ENCODE results near the gene KAT7. TPM values are rescaled to one million over a fixed set of nuclear protein-coding genes. Genes with fewer than 3 reads are reported as not detected.

Gene KAT7
- total and polyA plus RNA-seq, 2 of the 8 experiments (the other 6 are each of a cell fraction or from before 2014, with no cell fraction given): 90.9 to 139 TPM

DNA sequence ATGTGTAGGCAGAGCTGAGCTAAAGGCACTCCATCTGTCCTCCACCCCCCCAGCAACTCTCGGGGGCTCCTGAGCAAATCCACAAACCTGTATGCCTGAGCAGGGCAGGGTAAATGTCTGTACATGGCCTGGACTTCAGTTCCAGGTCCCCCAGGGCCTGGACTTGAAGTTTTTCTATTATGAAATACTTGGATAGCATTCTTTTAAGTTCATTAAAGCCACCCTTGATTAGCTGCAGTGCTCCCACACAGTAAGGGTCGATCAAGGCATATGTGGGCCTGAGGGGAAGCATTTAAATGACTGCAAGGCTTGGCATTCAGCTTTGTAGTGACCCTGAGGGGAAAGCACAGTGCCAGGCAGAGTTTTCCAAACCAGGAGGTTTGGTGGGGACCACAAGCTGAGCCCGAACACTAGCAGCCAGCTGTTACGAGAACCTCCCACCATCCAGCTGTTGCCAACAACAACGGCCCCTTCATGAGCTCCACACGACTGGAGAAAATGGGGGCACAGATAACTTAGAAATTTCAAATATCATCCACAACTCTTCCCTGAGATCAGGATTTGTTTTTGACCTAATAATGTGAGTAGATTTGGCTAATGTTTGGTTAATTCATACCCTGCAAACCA lies 31.2 kb upstream of the KAT7 start:
- Histone ChIP-seq H3K4me2 (ENCODE audit: insufficient read depth in 1 of 2, low read depth in 2 of 2, low read length in 2 of 2) (no peak overlapping the region), H3K4ac (replicated peaks; ENCODE audit: insufficient read length, low read depth, low read length) (no peak overlapping the region), H3K36me3 (ENCODE audit: control insufficient read depth in 2 of 4, insufficient read depth in 4 of 4, low read length in 3 of 4) (0 out of 8 replicates have a peak, but pooled peaks cover 0 to 2% (median 0%) of the 10 kb centered on the region in 4 experiments), H2BK15ac (ENCODE audit: low read length) (no peak overlapping the region), H2BK12ac (ENCODE audit: low read depth, low read length) (no peak overlapping the region), H4K8ac (ENCODE audit: extremely low read depth, insufficient read depth, low read length) (no peak overlapping the region), H2AFZ (ENCODE audit: low read length) (no peak overlapping the region), H3K9ac (replicated peaks in 1 of 4; ENCODE audit: extremely low read depth in 1 of 4, low read depth in 3 of 4, low read length in 3 of 4) (no peak overlapping the region), H3K23ac (ENCODE audit: insufficient read length) (no peak overlapping the region), H3K56ac (replicated peaks; ENCODE audit: insufficient read length, low read depth, low read length) (no peak overlapping the region), H2BK120ac (replicated peaks; ENCODE audit: low read depth, low read length) (no peak overlapping the region), H2AK5ac (ENCODE audit: low read depth, low read length) (no peak overlapping the region), H3K27me3 (replicated peaks in 1 of 4; ENCODE audit: control insufficient read depth in 3 of 4, extremely low read depth in 1 of 4, insufficient read depth in 3 of 4, low read length in 3 of 4) (no peaks in the 10 kb centered on the region), H4K5ac (ENCODE audit: insufficient read length, low read depth, low read length) (no peak overlapping the region), H3K4me1 (replicated peaks in 1 of 4; ENCODE audit: control insufficient read depth in 3 of 4, insufficient read depth in 4 of 4, low read length in 3 of 4) (peaks cover 0 to 10% (median 0%) of the 10 kb centered on the region in 4 experiments; a peak in 5 of 7 replicates), H3K23me2 (ENCODE audit: low read depth, low read length) (no peaks in the 10 kb centered on the region), H4K20me1 (replicated peaks in 1 of 2; ENCODE audit: control insufficient read depth in 1 of 2, insufficient read depth in 2 of 2, low read length in 2 of 2) (peaks cover 0 to 11% of the 10 kb centered on the region in 2 experiments), H3K18ac (ENCODE audit: extremely low read depth, low read length) (no peak overlapping the region), H3K14ac (ENCODE audit: insufficient read length) (no peak overlapping the region), H3K79me1 (ENCODE audit: low read depth, low read length) (no peaks in the 10 kb centered on the region; the same call in none of the 2 replicates), H3K9me3 (ENCODE audit: insufficient read depth in 2 of 2, low read depth in 1 of 2, low read length in 1 of 2) (no peaks in the 10 kb centered on the region), H3K4me3 (ENCODE audit: extremely low read depth in 1 of 4, insufficient read depth in 2 of 4, low read depth in 3 of 4, low read length in 4 of 4) (no peak overlapping the region), H3K27ac (ENCODE audit: low read depth, low read length) (no peak overlapping the region), H2BK5ac (ENCODE audit: low read depth, low read length) (no peak overlapping the region), H4K91ac (replicated peaks; ENCODE audit: insufficient read length, low read length) (no peak overlapping the region), H3K79me2 (ENCODE audit: control insufficient read depth in 1 of 2, insufficient read depth in 2 of 2, low read length in 2 of 2) (peaks cover 18 to 84% of the 10 kb centered on the region in 2 experiments), H2BK20ac (ENCODE audit: low read length) (no peak overlapping the region)
- no peak for FAIRE-seq
- no peak for DNase-seq (ENCODE audit: low read depth in 1 of 2, low spot score in 2 of 2)
- ChIA-PET POLR2A (ENCODE audit: partially characterized antibody) (interaction anchor here (0.9 to 2.3 kb wide), 4 partner anchors 9 to 48 kb away, joined by 3 to 9 read pairs (median 4); no protein-coding TSS in a partner anchor), CTCF (ENCODE audit: partially characterized antibody) (interaction anchor here (0.9 to 1.5 kb wide), 4 partner anchors 15 to 59 kb away, joined by 3 to 8 read pairs (median 3); no protein-coding TSS in a partner anchor)
- TF ChIP-seq, protein P1, sequence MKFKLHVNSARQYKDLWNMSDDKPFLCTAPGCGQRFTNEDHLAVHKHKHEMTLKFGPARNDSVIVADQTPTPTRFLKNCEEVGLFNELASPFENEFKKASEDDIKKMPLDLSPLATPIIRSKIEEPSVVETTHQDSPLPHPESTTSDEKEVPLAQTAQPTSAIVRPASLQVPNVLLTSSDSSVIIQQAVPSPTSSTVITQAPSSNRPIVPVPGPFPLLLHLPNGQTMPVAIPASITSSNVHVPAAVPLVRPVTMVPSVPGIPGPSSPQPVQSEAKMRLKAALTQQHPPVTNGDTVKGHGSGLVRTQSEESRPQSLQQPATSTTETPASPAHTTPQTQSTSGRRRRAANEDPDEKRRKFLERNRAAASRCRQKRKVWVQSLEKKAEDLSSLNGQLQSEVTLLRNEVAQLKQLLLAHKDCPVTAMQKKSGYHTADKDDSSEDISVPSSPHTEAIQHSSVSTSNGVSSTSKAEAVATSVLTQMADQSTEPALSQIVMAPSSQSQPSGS (IDR thresholded peaks at IDR 0.05; ENCODE audit: low read length): no peak
- TF ChIP-seq YY1 (IDR thresholded peaks at IDR 0.05; ENCODE audit: low read depth, low read length): no peak
- TF ChIP-seq BRCA1 (IDR thresholded peaks at IDR 0.05; ENCODE audit: low read depth, low read length): no peak
- TF ChIP-seq EP300 (IDR thresholded peaks at IDR 0.05; ENCODE audit: borderline replicate concordance in 1 of 2, low read depth in 2 of 2, low read length in 2 of 2): no peak
- no peak for TF ChIP-seq GTF2F1 (IDR thresholded peaks at IDR 0.05; ENCODE audit: borderline replicate concordance, low read depth, low read length)
- no peak for TF ChIP-seq PHF8 (conservative IDR thresholded peaks at IDR 0.05; ENCODE audit: low read depth, low read length)
- no peak for TF ChIP-seq CEBPB (IDR thresholded peaks at IDR 0.05; ENCODE audit: low read depth, low read length)
- TF ChIP-seq JUND (IDR thresholded peaks at IDR 0.05; ENCODE audit: low read length): no peak
- no peak for TF ChIP-seq EZH2 (IDR thresholded peaks at IDR 0.05; ENCODE audit: low read depth, low read length, severe bottlenecking)
- TF ChIP-seq CTBP2 (IDR thresholded peaks at IDR 0.05; ENCODE audit: borderline replicate concordance, insufficient read depth, insufficient read length, low read length): no peak
- WGBS, 2 experiments (ENCODE audit: extremely low coverage in 1 of 2, insufficient coverage in 1 of 2, insufficient read length in 1 of 2, insufficient replicate concordance in 2 of 2, low coverage in 1 of 2, low lambda C conversion rate in 2 of 2, missing lambda C conversion rate in 1 of 2): 91% methylated on average over 6 of the region's 6 CpGs; no CpG with 5 or more reads in 1 of the 2 experiments

All from H1 (cell line).